Mesodermal cell (in vitro differentiated cells): ENCODE measurements around the gene TBC1D22A.

Experiments used
- H3K27ac ChIP-seq: 2 replicates; pipeline ENCODE4 v1.7.0; 2013; ENCODE audit warnings: mild to moderate bottlenecking, low read depth, low read length, moderate library complexity; ENCODE audit not compliant: severe bottlenecking
- H3K36me3 ChIP-seq: 2 replicates; pipeline ENCODE4 v1.7.1; 2013; ENCODE audit warnings: mild to moderate bottlenecking, low read length, moderate library complexity; ENCODE audit not compliant: control insufficient read depth, insufficient read depth
- H3K4me1 ChIP-seq: one replicate; pipeline ENCODE4 v1.7.1; 2013; ENCODE audit warnings: mild to moderate bottlenecking, low read length; ENCODE audit not compliant: insufficient read depth, control insufficient read depth, poor library complexity, severe bottlenecking
- H3K4me3 ChIP-seq: 2 replicates; pipeline ENCODE4 v1.7.0; 2013; ENCODE audit warnings: low read length, control low read depth, mild to moderate bottlenecking; ENCODE audit not compliant: insufficient read depth, poor library complexity, severe bottlenecking; ENCODE audit errors: extremely low read depth
- H3K9me3 ChIP-seq: 2 replicates; pipeline ENCODE4 v1.7.1; 2013; ENCODE audit warnings: mild to moderate bottlenecking, low read length, moderate library complexity; ENCODE audit not compliant: control insufficient read depth
- WGBS, 2 experiments: methylation state at CpG; one replicate each; pipeline ENCODE4 v1.1.5; 2013; ENCODE audit warnings: missing lambda C conversion rate in 2 of 2; ENCODE audit not compliant: insufficient coverage in 2 of 2; 5-methylcytosine and 5-hydroxymethylcytosine counted together

The TBC1D22A gene

DNA sequence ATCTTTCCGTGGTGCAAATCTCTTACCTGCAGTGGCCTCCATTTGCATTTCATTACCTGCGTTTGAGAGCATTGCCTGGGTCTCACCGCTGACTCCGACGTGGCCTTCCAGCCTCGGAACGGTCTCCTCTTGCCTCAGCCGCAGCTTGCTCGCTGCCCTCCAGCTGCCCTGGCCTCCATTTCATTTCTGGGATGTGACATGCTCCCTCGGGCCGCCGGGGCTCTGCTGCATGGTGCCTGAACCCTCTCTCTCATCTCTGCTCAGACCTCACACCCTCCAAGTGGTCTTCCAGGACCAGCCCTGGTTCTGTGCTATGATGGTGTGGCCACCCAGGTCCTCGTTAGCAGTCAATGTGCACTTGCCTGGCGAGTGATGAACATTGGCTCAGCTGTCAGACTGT is 229.2 kb downstream of the TBC1D22A start:
- Histone ChIP-seq H3K9me3 (no peaks in the 10 kb centered on the region), H3K36me3 (peaks cover 4% of the 10 kb centered on the region), H3K4me3 (no peak overlapping the region), H3K4me1 (no peaks in the 10 kb centered on the region), H3K27ac (no peak overlapping the region)
- 88 to 89% methylated on average over 14 of the region's 14 CpGs for WGBS, 2 experiments

DNA sequence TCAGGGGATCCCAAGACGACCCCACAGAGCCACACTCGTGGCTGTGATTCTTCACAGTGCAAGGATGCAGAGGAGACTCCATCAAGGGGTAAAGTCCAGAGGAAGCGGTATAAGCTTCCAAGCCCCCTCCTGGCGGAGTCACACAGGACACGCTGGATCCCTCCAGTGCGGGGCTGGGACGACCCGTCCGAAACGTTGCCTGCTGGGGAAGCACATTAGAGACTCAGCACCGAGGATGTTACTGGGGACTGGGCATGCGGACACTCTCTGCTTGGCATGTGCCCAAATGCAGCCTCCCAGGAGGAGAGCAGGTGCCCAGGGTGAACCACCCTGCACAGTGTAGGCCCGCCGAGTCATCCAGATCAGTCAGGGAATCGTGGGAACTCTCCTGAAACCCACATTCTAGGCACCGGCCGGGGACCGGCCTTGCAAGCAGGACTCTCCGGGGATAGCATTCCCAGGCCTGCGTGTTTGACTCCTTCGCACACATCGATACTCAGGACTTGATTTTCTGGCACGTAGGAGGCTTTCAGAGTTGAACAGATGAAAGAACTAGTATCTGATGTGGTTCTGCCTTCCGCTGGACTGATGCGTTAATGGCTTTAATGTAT is 229.8 kb downstream of the TBC1D22A start:
- no peaks in the 10 kb centered on the region for H3K9me3 ChIP-seq
- H3K36me3 ChIP-seq: peaks cover 4% of the 10 kb centered on the region
- H3K4me3 ChIP-seq: no peak overlapping the region
- no peak overlapping the region for H3K27ac ChIP-seq
- WGBS, 2 experiments: 87 to 88% methylated on average over 25 of the region's 25 CpGs
- no peaks in the 10 kb centered on the region for H3K4me1 ChIP-seq

GRCh38 chr22:46993633-46994032 is 231.2 kb downstream of the TBC1D22A start:
- WGBS, 2 experiments: 51% methylated on average over 13 to 14 of the region's 14 CpGs
- Histone ChIP-seq H3K9me3 (no peaks in the 10 kb centered on the region), H3K4me1 (no peaks in the 10 kb centered on the region), H3K36me3 (peaks cover 13% of the 10 kb centered on the region), H3K4me3 (no peak overlapping the region), H3K27ac (no peak overlapping the region)

DNA sequence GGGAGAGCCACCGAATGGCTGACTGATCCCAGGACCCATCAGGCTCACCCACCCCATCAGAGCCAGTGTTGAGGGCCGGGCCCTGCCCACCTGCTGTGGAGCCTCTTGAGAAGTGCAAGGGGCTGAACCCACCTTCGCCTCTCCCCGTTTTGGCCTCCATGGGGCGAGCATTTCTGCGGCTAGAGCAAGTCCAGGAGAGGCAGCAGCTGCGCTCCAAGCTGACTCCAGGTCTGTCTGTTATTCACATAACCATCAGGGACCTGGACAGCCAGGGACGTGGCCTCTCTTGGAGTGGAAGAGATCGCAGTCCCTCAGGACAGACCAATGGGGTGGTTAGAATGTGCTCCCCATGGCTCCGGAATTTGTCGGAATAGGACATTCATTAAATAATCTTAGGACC is 231.8 kb downstream of the TBC1D22A start:
- Histone ChIP-seq H3K4me3 (no peak overlapping the region), H3K36me3 (peaks cover 15% of the 10 kb centered on the region), H3K4me1 (no peaks in the 10 kb centered on the region), H3K9me3 (no peaks in the 10 kb centered on the region), H3K27ac (no peak overlapping the region)
- 87 to 89% methylated on average over 6 to 10 of the region's 11 CpGs for WGBS, 2 experiments

DNA sequence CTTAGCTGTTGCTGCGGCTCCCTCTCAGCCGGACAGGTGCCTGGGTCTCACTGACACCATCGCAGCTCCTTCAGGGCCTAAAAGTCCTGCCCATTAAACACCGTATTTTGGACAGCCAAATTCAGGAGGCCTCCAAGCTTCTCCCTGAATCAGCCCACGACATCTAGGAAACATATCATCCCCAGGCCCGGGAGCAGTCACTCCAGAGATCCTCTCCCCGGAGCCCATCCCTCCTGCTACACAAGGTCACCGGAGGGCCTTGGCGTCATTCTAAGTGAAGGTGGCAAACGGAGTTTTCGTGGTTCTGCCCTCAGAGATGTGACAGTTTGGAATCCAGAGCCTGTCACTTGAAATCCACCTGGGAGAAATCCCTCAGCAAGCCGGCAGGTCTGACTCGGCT is 232.5 kb downstream of the TBC1D22A start:
- 90 to 96% methylated on average over 13 of the region's 13 CpGs for WGBS, 2 experiments
- H3K4me3 ChIP-seq: no peak overlapping the region
- H3K36me3 ChIP-seq: peaks cover 18% of the 10 kb centered on the region
- no peak overlapping the region for H3K27ac ChIP-seq
- H3K4me1 ChIP-seq: no peaks in the 10 kb centered on the region
- H3K9me3 ChIP-seq: no peaks in the 10 kb centered on the region

DNA sequence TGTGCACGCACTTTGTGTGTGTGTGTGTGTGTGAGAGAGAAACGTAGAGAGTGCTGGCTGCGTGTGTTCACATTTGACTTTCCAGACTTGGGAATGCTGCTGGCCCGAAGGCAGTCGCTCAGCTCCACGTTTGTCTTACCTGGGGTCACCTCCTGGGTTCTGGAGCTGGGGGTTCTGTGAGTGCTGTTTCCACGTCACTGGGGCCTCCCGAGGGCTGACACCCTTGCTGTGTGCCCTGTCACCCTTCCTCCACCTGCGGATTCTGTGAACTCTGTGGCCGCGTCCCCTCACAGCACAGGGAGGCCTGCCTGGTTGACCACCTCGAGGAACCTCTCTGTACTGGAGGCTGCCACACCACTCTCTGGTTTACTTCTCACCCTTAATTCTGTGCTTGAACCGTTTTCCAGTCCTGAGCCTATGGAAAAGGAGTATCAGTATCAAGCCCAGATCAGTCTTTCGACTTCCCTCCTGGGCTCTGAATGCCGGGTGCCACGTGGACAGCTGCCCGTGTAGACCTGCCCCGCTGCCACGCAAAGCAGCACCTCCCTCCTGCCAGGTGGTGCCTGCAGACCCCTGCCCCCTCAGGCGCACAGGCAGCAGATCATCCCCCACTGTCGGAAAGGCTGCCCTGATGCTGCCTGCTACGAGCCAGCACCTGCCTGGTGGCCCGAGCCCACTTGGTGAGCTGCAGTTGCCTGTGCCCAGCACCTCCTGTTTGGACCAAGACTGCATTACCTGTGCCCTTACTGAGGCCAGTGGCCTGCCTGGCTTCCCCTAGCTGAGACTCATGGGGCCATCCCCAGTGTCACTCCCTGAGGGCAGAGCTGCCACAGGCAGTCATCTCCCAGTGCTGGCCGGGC is 233.3 kb downstream of the TBC1D22A start:
- WGBS, 2 experiments: 93 to 95% methylated on average over 21 to 24 of the region's 24 CpGs
- Histone ChIP-seq H3K27ac (no peak overlapping the region), H3K4me1 (no peaks in the 10 kb centered on the region), H3K9me3 (no peaks in the 10 kb centered on the region), H3K36me3 (peaks cover 18% of the 10 kb centered on the region), H3K4me3 (no peak overlapping the region)

GRCh38 chr22:46996595-46997310 is 234.3 kb downstream of the TBC1D22A start:
- Histone ChIP-seq H3K27ac (no peak overlapping the region), H3K36me3 (peaks cover 18% of the 10 kb centered on the region), H3K9me3 (no peaks in the 10 kb centered on the region), H3K4me1 (no peaks in the 10 kb centered on the region), H3K4me3 (no peak overlapping the region)
- 90 to 96% methylated on average over 6 to 8 of the region's 11 CpGs for WGBS, 2 experiments

GRCh38 chr22:46997311-46997970 is 235.0 kb downstream of the TBC1D22A start:
- Histone ChIP-seq H3K9me3 (no peaks in the 10 kb centered on the region), H3K36me3 (peaks cover 18% of the 10 kb centered on the region), H3K4me3 (no peak overlapping the region), H3K27ac (no peak overlapping the region), H3K4me1 (no peaks in the 10 kb centered on the region)
- 93 to 96% methylated on average over 12 to 13 of the region's 15 CpGs for WGBS, 2 experiments

DNA sequence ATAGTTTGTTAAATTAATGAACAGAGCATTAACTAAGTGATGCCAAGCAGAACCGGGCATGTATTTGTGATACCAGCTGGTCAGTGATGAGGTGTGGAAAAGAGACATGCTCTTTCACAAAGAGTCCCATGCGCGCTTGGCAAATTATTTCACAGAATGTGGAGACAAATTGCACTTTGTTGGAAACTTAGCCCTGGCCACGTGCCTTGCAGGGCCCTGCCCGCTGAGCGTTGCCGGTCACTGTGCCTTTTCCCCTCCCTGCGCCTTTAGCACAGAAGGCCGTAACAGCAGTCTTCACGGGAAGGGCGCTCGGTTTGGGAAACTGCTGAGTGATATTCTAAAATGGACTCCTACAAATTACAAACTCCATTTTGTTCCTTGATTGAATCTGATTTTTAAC is 235.9 kb downstream of the TBC1D22A start:
- WGBS, 2 experiments: 95 to 98% methylated on average over 9 of the region's 12 CpGs
- H3K4me1 ChIP-seq: no peaks in the 10 kb centered on the region
- no peaks in the 10 kb centered on the region for H3K9me3 ChIP-seq
- no peak overlapping the region for H3K27ac ChIP-seq
- H3K36me3 ChIP-seq: peaks cover 18% of the 10 kb centered on the region
- H3K4me3 ChIP-seq: no peak overlapping the region

GRCh38 chr22:47000256-47000655 is 237.8 kb downstream of the TBC1D22A start:
- no peak overlapping the region for H3K27ac ChIP-seq
- H3K9me3 ChIP-seq: no peaks in the 10 kb centered on the region
- H3K4me3 ChIP-seq: no peak overlapping the region
- peaks cover 18% of the 10 kb centered on the region for H3K36me3 ChIP-seq
- 87 to 94% methylated on average over 8 to 11 of the region's 11 CpGs for WGBS, 2 experiments
- H3K4me1 ChIP-seq: no peaks in the 10 kb centered on the region
